Kidney epithelial cell (primary cell): ENCODE data around the gene SIN3B. TPM values are rescaled to one million over a fixed set of nuclear protein-coding genes. Genes with fewer than 3 reads are reported as not detected.

Experiments used
- DNase-seq: peaks from one replicate; pipeline ENCODE4 v3.0.0-alpha.2; 2010; ENCODE audit warnings: low read depth
- H3K27me3 ChIP-seq: 2 replicates; pipeline ENCODE4 v1.6.0; 2011; ENCODE audit warnings: low read length; ENCODE audit not compliant: control insufficient read depth, insufficient read depth
- H3K36me3 ChIP-seq: 2 replicates; pipeline ENCODE4 v1.5.1; 2011; ENCODE audit warnings: low read length; ENCODE audit not compliant: control insufficient read depth, insufficient read depth
- H3K4me3 ChIP-seq: 2 replicates; pipeline ENCODE4 v1.5.1; 2011; ENCODE audit warnings: low read depth, mild to moderate bottlenecking, control low read depth, low read length
- total RNA-seq: library from RNA; depleted of rRNA; stranded (reverse); fragments of >200 nt; gene quantifications from 2 replicates; pipeline ENCODE4 v1.2.3, GENCODE V29; 2015
- TF ChIP-seq, protein P1 (sequence below): IDR thresholded peaks from 2 replicates; pipeline ENCODE4 v1.5.1; 2011; ENCODE audit warnings: mild to moderate bottlenecking, moderate library complexity, low read length, control low read depth, inconsistent platforms; ENCODE audit not compliant: insufficient read depth, poor library complexity, severe bottlenecking

Gene SIN3B
- total RNA-seq, 1 donor from 2014 or later = 36.6 TPM

DNA sequence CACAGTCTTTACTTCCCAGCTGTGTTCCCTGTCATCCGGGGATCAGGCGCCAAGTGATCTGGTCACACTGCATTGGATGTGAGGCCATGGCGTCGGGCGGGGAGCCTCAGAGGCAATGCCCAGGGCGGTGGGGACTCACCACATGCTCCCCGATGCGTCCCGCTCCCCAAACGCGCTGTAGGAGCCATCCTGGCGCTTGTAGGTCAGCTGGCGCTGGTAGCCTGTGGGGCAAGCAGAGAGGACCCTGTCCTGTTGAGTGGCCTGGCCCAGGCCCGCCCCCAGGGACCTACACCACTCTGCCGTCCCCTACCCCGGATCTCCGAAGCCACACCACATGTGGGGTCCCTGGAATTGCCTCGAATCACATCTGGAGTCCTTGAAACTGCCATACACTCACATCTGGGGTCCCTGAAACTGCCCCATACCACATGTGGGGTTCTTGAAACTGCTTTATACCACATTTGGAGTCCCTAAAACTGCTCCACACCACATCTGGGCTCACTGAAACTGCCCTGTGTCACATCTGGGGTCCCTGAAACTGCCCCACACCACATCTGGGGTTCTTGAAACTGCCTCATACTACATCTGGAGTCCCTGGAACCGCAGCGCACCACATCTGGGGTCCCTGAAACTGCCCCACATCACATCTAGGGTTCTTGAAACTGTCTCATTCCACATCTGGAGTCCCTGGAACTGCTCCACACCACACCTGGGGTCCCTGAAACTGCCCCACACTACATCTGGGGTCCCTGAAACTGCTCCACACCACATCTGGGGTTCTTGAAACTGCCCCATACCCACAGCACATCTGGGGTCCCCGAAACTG is 92.8 kb downstream of the SIN3B start:
- TF ChIP-seq, protein P1, sequence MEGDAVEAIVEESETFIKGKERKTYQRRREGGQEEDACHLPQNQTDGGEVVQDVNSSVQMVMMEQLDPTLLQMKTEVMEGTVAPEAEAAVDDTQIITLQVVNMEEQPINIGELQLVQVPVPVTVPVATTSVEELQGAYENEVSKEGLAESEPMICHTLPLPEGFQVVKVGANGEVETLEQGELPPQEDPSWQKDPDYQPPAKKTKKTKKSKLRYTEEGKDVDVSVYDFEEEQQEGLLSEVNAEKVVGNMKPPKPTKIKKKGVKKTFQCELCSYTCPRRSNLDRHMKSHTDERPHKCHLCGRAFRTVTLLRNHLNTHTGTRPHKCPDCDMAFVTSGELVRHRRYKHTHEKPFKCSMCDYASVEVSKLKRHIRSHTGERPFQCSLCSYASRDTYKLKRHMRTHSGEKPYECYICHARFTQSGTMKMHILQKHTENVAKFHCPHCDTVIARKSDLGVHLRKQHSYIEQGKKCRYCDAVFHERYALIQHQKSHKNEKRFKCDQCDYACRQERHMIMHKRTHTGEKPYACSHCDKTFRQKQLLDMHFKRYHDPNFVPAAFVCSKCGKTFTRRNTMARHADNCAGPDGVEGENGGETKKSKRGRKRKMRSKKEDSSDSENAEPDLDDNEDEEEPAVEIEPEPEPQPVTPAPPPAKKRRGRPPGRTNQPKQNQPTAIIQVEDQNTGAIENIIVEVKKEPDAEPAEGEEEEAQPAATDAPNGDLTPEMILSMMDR = no peak
- no peaks in the 10 kb centered on the region for H3K36me3 ChIP-seq
- no peak overlapping the region for H3K4me3 ChIP-seq
- no peak for DNase-seq
- no peaks in the 10 kb centered on the region for H3K27me3 ChIP-seq

DNA sequence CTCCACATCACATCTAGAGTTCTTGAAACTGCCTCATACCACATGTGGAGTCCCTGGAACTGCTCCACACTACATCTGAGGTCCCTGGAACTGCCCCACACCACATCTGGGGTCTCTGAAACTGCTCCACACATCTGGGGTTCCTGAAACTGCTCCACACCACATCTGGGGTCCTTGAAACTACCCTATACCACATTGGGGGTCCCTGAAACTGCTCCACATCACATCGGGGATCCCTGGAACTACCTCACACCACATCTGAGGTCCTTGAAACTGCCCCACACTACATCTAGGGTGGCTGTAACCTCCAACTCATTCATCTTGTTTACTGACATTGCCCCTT is 93.4 kb downstream of the SIN3B start:
- Histone ChIP-seq H3K27me3 (no peaks in the 10 kb centered on the region), H3K36me3 (no peaks in the 10 kb centered on the region)
- TF ChIP-seq, protein P1 = no peak

DNA sequence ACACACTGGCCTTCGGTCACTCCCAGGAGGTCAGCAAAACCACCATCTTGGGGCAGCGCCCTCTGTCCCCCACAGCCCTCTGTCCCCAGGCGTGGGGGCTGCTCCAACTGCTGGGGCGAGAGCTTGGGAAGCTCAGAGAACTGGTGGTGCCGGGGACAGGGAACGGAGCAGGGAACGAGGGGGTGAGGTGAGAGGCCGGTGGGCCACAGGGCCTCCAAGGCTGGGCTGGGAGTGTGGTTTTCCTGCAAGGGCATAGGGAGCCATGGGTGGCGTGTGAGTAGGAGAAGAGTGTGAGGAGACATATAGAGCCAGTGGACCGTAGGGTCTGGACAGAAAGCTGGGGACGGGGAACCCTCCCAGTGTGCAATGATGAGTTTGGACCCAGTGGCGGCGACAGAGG is 93.8 kb downstream of the SIN3B start:
- TF ChIP-seq, protein P1 = no peak
- no peaks in the 10 kb centered on the region for H3K36me3 ChIP-seq
- H3K4me3 ChIP-seq = no peak overlapping the region
- no peak for DNase-seq
- no peaks in the 10 kb centered on the region for H3K27me3 ChIP-seq

More for the DNA sequence above, 93.4 kb downstream of the SIN3B start:
- H3K4me3 ChIP-seq = no peak overlapping the region
- DNase-seq = no peak

DNA sequence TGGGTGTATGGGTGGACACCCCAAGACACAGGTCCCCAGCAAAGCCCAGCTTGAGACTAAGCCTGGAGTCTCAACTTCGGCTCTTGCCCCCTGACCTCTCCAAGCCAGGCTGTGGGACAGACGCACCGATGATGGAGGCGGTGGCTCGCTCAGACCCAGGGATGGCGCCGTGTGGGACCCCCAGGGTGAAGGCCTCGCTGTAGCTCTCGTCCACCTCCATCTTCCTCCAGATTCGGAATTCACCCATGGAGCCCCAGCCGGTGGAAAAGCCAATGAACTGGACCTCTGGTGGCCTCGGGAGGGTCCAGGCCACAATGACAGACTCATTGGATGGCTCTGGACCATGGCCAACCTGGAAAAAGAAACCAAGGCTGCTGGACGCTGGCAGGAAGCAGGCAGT is 98.7 kb downstream of the SIN3B start:
- no peak overlapping the region for H3K4me3 ChIP-seq
- H3K27me3 ChIP-seq = no peaks in the 10 kb centered on the region
- TF ChIP-seq, protein P1 = no peak
- DNase-seq = no peak
- no peaks in the 10 kb centered on the region for H3K36me3 ChIP-seq

DNA sequence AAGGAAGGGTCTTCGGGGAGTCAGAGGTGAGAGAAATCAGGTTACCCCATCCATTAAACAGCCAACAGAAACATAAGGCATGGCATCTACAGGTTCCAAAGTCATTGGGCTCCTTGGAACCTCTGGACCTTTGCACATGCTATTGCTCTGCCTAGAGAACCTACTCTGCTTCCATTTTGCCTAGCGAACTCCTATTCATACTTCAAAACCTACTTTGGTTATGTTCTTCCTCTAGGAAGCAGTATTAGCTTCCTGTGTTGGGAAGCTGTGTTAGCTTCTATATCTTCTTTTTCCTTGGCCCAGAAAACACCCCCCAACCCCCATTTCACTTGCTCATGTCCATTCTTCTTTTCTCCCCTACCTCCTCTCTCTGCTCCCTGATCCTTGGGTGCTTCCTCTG is 99.2 kb downstream of the SIN3B start:
- Histone ChIP-seq H3K27me3 (no peaks in the 10 kb centered on the region), H3K4me3 (no peak overlapping the region), H3K36me3 (no peaks in the 10 kb centered on the region)
- TF ChIP-seq, protein P1 = no peak
- no peak for DNase-seq

DNA sequence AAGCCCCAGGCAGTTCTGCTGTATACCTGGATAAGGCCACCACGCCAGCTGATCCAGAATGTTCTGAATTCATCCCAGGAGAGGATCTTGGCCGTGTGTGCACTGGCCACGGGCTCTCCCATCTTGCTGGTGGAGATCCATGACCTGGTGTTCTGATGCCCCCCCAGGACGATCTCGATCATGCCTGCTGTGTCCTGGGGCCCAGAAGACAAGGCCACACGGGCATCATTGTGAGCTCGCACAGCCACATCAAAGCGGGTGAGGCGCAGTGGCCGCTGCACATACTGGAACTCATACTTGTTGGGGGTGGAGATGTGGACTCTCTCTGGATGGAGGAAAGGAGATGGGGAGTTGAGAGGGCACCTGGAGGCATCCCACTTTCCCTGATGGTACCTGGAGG is 99.7 kb downstream of the SIN3B start:
- Histone ChIP-seq H3K27me3 (no peaks in the 10 kb centered on the region), H3K4me3 (no peak overlapping the region), H3K36me3 (no peaks in the 10 kb centered on the region)
- TF ChIP-seq, protein P1 = no peak
- DNase-seq = no peak
